HG03097 (cell line): ENCODE measurements around the gene THSD4.
"Not testable (repeated sequence)": the region's sequence is repeated elsewhere in the genome, so short reads cannot be mapped to it uniquely, and the experiment has no call there.

Experiments
- ATAC-seq: cut with Tn5 transposase; IDR thresholded peaks from one replicate; pipeline ENCODE4 v1.9.1; 2021; ENCODE audit not compliant: unreplicated experiment, low FRiP score

The THSD4 gene

DNA sequence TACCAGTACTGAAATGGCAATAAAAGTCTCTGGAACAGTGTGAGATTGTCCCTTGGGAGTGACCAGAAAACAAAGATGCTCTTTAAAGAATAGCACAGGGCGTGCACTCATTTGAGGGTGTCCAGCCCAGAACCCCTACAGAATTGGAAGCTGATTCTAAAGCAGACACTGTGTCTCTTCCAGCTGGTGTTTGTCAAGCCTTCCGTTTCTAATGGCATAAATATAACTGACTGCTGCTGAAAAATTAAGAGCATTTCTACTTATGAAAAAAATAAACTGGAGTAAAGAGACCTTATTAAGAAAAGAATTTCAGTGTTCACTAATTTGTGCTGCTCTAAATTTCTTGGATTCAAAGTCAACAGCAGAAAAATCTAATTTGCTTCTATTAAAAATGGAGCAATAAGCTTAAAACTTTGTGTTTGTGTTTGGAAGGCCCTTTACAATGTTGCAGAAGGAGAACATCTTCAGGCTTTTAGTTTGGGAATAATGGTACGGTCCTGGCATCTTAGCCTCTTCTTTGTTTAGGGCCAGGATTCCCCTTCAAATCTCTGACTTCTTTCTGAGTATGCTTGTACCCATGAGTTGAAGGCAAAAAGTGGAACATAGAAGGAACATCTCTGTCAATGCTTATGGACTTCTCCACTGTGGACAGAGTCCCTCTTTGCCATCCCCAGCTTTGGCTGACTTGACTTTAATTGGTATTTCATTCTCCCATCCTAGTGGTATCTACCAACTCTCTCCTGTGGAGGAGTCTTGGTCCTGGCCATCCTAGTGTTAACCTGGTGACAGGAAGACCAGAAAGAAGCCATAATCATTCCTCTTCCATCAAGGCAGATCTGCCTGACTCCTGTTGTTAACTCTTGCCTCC is 65.9 kb downstream of the THSD4 start:
- ATAC-seq: no peak

DNA sequence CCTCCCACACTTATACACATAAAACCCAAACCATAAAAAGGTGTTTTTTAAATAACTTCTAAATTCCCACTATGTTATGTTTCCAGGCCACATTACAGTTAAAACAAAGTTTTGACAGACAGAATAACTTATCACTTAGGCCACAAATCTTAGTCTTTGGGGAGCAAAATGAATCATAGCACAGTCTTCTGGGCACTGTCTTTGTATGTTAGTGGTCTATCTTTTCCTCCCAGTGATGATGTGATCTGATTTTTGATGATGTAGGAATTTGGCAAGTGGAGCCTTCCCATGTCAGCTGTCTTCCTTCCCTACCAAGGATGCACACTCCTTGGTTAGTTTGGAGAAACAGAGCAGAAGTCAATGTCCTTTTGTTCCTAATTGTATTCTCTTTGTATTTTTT is 67.3 kb downstream of the THSD4 start:
- no peak for ATAC-seq

DNA sequence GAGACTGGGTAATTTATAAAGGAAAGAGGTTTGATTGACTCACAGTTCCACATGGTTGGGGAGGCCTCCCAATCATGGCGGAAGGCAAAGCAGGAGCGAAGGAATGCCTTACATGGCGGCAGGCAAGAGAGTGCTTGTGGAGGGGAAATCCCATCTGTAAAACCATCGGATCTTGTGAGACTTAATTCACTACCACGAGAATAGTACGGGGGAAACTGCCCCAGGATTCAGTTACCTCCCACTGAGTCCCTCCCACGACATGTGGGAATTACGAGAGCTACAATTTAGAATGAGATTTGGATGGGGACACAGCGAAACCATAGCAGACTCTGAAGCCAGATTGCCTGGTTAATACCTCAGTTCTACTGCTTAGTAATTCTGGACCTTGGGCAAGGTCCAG is 67.8 kb downstream of the THSD4 start:
- ATAC-seq: no peak

DNA sequence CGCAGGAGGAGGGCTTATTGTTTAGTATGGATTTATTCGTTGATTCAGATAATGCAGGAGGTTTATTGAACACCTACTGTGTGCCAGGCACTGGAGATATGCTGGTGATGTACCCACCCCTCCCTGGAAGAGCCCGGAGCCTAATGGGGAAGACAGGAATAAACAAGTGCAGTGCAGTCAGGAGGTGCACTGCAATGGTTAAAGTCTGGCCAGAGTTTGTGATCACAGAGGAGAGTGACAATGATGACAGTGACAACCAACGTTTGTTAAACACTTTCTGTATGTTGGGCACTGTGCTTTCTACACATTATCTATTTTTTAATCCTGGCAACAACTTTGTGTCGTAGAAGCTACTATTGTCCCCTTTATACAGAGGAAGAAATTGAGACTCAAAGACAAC is 70.4 kb downstream of the THSD4 start:
- no peak for ATAC-seq

DNA sequence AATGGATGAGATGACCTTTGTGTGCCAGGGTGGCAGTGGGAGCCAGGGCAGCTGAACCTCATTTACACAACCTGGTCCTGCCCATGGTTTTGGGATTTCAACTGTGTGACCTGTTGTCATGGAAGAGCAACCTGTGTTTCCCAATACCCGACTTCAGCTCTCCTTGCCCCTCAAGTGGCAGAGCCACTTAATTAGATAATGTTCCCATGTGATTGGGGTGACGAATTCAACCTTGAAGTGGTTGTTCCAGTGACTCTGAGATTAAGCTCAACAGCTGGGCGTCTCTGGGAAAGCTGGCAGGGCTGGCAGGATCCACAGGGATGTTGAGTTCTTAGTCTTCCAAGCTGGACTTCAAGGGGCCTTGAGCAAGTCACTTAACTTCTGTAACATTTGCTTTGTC is 71.0 kb downstream of the THSD4 start:
- no peak for ATAC-seq

DNA sequence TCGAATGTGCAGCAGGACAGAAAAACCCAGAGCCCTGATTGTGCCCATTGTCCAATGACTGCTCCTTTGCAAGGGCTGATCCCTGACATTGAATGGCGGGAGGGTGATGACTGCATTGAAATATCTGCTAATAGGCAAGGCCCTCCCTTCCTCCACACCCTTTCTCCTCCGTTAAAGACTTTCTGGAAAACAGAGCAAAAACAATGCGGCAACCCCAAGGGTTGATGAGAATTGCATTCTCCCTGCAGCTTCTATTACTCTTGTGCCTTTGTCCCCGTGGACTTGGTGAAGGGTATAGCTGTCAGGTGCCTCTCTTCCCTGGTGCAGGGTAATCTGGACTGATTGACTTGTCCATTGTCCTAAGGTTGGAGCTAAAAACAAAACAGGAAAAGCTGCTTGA is 71.8 kb downstream of the THSD4 start:
- no peak for ATAC-seq

DNA sequence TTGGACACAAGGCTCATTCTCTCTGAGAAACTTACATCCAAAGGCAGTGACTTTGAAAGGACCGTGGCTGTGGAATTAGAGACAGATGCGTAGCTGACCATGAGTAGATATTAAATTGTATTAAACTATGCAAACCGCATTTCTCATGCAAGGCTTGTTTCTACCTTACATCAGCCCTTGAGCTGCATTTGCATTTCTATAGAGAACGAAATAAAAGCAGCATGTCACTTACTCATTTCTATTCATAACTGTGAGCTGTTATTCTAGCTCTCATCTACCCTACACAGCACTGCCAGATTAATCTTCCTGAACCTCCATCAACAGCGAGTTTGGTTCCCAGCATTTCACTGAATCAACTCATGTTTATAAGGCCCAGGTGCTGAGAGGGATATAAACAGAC is 72.3 kb downstream of the THSD4 start:
- no peak for ATAC-seq

DNA sequence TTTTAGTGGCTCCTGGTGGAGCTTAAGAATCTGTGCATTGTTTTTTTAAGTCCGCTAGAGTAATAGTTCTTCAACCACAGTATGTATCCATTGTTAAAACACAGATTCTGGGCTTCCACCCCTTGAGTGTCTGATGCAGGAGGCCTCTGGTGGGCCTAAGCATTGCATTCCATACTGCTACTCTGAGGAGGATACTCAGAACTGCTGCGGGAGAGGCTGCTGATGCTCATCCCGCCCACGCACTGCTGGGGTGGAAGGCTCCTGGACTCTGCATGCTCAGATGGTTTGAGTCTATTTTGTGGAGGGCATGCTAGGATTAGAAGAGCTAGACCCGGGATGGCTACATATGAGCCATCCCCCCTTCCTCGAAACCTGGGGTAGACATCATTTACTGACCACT is 74.4 kb downstream of the THSD4 start:
- ATAC-seq: no peak

DNA sequence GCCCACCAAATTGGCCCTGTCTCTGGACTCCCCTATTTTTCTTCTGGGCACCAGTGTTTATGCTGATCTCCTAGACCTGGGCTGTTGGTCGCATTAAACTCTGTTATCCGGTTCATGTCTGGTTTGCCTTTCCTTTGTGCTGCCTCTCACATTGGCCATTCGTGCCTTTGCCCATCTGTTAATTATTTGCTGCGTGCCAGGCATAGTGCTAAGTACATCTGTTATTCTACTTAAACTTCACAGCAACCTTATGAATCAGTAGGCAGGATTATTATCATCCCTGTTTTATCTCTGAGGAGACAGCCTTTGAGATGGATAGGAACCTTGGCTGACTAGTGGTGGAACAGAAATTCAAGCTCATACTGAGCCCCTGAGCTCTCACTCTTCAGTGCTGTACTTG is 76.0 kb downstream of the THSD4 start:
- ATAC-seq: no peak

DNA sequence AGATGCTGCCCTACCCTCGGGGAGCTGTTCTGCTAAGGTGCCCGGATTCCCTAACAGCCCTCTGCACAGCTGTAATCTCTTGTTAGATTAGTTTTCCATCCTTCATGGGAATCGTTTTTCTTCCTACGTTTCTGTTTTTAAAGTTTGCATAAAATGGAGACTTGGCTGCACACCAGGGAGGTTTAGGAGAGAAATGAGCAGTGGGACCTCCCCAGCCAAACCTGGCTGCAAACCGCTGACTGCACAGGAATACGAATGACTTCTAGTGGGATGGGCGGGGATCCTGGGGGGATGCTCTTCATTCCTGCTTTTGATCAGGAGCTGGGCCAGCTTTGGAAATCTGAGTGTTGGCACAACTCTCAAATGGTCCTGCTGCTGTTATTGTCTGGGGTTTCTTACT is 77.5 kb downstream of the THSD4 start:
- ATAC-seq: no peak

DNA sequence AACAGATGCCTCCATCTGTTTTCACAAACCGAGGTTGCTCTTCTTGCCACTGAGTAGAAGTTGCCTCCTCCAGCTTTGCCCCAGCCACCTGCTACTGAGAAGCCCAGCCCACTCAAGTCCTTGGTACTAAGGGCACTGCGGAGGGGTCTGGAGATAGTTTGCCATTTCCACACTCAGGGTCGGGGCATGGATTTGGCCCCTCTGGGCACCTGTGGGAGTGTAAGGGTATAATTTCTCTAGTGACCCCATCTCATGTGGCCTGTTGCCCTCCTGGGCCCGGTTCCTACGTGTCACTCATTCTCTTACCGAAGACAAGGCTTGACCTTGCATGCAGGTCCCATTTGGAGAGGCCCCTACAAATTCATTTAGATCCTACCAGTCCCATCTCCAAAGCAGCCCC is 79.0 kb downstream of the THSD4 start:
- ATAC-seq: no peak

DNA sequence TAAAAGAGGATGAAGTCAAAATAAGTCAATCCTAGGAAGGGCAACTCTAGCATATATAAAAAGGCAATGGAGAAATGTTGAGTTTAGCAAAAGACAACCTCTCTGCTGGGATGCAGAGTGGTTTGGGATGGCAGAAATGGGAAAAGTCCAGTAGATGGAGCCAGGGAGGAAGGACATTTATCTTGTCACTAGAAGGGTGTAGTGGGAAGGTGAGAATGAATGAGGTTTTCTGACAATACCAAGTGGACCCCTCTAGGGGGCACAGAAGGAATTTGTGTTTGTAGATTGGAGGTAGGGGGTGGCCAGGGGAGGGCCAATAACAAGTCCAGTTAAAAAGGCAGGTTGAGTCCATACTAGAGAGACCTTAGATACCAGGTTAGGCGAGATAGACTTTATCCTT is 80.0 kb downstream of the THSD4 start:
- ATAC-seq: no peak

DNA sequence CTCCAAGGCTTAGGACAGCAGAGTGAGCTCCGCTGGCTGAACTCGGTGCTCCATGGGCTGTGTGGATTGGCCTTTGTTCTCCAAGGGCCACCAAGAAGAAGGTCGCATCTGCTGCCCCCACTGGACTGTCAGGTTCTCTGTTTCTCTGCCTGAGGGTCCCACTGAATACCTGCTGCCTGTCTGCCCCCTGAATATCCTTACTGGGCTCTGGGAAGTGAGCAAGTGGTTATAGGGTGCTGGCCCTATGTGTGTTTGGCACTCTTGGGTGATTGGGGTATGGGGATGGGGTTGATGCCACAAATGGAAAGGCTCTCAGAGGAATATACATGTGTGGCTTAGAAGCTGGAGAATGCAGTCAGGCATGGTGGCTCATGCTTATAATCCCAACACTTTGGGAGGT is 82.3 kb downstream of the THSD4 start:
- no peak for ATAC-seq

DNA sequence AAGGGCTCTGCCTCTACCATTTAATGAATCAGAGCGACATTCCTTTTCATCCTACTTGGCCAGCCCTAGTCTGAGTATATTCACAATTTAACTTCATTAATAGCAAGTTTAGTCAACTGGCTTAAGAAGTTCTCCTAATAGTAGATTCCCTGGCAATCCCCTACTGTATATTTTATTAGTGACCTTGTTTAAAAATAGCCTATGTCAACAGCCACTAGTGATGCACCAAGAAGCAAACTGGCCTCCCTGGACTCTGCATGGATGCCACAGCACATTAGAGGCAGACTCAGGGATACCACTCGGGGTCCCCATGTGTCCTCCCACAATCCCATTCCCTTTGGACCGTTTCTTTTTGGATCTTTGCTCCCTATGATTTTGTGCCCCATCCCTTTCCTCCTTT is 83.6 kb downstream of the THSD4 start:
- no peak for ATAC-seq

DNA sequence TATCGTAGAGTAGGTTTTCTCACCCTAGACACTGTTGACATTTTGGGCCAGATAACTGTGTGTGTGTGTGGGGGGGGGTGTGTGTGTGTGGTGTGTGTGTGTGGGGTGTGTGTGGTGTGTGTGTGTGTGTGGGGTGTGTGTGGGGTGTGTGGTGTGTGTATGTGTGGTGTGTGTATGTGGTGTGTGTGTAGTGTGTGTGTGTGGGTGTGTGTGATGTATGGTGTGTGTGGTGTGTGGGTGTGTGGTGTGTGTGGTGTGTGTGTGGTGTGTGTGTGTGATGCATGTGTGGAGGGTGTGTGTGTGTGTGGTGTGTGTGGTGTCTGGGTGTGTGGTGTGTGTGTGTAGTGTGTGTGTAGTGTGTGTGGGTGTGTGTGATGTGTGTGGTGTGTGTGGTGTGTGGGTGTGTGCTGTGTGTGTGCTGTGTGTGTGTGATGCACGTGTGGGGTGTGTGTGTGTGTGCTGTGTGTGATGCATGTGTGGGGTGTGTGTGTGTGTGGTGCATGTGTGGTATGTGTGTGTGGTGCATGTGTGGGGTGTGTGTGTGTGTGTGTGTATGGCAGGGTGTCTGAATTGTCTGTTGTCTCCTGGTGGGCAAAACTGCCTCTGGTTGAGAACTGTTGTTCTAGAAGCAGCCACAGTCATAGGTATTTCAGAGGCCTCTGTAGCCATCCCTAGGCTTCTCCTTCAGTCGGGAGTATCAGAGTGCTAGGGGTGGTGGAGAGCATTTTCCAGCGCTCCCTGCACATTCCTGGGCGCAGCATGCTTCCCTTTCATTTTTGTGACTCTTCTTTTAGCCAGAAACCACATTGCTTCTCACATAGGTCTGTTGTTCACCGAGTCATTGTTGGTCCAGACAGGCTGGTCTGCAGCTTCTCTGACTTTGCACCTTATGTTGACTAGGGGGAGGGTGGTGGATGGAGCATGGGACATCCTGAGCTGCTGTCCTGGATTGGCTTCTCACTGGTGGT is 84.4 kb downstream of the THSD4 start:
- ATAC-seq: no peak

DNA sequence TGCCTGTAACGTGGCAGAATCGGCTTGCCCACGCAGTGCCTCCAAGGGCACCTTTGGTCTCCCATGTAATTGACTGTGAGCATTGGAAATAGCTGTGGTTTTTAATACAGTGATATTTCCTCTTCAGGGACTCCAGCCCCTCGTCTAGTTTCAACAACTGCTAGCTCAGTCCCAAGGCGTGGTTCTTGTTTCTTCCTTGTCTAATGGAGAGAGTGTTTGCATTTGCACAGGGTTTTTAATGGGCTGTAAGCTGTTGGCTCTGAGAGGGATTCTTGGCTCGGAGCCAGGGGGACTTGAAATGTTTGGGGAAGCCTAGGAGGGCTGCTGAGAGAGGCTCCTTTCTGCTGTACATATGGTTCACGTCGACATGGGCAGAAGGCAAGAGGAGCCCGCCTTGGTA is 86.2 kb downstream of the THSD4 start:
- ATAC-seq: no peak

DNA sequence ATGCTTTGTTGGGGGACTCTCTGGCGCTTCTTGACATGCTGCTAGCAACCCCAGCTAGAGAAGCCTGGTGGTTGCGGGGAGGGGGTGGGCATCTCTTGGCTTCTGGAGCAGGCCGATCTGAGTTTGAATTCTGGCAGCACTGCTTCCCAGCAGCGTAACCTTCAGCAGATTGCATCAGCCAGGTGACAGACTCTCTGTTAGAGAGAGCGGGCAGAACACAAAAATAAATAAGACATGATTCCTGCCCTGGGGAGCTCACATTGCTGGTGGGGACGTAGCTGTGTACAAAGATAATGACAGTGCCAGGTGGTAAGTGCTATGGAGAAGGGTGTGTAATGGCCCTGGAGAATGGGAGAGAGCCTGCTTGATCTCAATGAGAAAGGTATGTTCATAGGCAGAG is 87.4 kb downstream of the THSD4 start:
- ATAC-seq: no peak

DNA sequence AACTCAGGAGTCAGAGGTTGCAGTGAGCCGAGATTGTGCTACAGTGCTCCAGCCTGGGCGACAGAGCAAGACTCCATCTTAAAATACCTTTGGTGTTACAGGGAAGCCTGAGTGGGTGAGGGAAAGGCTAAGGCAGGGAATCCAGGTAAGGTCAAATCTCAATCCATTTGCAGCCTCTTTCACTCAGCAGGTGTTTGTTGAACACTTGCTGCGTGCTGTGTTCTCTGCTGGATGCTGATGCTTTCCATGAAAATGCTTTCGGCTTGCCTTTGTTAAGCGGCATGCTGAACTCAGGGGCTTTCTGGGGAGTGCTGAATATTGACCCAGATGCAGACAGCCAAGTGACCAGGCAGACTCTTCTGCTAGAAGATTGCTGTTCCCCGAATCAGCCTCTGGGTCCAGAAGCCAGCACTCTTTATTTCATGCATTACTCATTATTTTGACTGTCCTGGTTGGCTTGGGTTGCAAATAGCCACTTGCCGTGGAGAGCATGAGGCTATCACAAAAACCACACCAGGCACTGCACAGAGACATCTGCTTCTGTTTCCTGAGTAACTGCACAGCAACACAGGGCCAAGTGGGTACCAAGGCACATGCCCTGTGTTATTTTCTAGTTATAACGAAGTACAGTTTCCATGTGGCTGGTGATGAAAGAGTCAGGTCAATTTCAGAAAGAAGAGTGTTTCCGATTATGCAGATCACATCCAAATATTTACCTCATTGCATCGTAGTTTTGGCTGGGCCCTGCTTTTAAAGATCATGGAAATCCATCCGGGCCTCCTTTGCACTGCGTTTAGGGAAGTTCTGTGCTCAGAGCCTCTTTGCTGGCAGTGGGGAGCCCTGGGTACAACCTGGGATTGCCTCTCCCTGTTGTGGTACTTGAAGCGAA is 88.6 kb downstream of the THSD4 start:
- ATAC-seq: no peak

DNA sequence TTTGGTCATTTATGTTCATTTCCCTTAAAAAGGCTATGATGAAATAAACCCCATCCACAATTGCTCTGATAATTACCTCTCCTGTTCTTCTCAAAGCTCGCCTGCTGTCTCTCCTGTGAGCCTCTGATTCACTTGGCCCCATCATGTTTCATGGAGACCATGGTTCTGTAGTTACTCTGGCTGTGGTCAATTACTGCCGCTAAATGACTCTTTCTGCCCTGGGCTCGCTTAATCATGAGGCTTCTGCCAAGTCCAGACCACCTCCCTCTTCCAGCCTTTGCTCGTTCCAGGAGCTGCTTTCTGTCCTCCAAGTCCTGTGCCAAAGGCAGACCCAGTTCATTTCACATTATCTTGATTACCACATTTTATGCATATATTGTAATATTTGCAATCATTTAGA is 91.9 kb downstream of the THSD4 start:
- no peak for ATAC-seq

DNA sequence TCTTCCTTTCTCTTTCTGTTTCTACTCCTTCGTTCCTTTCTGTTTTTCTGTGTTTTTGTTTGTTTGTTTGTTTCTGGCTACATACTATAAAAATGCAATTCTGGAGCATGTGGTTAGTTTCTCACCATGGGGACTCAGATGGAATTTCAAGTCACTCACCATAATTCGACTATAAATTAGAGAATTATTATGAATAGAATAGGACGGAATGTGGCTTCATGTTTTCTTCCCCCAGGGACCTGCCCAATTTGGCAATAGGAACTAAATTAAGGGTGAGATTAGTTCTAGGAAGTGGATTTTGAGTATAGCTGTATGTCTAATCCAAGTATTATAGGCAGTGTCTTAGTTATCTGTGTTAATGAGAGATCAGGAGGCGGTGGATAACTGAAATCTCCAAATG is 96.9 kb downstream of the THSD4 start:
- no peak for ATAC-seq

DNA sequence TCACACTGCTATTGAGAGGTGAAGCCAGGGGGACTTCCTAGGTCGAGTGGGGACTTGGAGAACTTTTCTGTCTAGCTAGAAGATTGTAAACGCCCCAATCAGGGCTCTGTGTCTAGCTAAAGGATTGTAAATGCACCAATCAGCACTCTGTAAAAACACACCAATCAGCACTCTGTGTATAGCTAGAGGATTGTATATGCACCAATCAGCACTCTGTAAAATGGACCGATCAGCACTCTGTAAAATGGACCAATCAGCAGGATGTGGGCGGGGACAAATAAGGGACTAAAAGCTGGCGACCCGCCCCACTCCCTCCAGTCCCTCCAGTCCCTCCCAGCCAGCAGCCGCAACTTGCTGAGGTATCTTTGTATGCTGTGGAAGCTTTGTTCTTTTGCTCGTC is 98.7 kb downstream of the THSD4 start:
- ATAC-seq: not testable (repeated sequence)
